Measurements from ENCODE around the gene TMEM176B.

TMEM176B gene

DNA sequence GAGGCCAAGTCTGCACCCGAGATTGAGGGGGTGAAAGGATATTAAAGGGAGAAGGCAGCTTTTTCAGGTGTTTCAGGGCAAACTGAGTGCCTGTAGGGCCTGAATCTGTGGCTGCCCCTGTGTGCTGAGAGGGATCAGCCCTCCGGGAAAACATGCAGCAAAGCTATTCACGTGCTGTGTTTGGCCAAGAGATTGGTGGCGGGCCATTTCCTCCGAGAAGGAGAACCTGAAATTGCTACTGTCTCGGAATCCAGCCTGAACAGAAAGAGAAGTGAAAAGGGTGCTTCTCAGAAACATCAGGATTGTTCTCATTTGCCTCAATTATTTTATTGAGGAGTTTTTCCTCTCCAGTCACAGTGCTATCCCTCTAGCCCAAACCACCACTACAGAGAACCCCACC, 46.9 kb downstream of the TMEM176B start:
- H3K4me3 ChIP-seq (ENCODE audit: low read length): no peak overlapping the region
- no peak for DNase-seq (ENCODE audit: low read depth)
- TF ChIP-seq, protein P1, sequence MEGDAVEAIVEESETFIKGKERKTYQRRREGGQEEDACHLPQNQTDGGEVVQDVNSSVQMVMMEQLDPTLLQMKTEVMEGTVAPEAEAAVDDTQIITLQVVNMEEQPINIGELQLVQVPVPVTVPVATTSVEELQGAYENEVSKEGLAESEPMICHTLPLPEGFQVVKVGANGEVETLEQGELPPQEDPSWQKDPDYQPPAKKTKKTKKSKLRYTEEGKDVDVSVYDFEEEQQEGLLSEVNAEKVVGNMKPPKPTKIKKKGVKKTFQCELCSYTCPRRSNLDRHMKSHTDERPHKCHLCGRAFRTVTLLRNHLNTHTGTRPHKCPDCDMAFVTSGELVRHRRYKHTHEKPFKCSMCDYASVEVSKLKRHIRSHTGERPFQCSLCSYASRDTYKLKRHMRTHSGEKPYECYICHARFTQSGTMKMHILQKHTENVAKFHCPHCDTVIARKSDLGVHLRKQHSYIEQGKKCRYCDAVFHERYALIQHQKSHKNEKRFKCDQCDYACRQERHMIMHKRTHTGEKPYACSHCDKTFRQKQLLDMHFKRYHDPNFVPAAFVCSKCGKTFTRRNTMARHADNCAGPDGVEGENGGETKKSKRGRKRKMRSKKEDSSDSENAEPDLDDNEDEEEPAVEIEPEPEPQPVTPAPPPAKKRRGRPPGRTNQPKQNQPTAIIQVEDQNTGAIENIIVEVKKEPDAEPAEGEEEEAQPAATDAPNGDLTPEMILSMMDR (conservative IDR thresholded peaks at IDR 0.05; ENCODE audit: low read depth, low read length): no peak

DNA sequence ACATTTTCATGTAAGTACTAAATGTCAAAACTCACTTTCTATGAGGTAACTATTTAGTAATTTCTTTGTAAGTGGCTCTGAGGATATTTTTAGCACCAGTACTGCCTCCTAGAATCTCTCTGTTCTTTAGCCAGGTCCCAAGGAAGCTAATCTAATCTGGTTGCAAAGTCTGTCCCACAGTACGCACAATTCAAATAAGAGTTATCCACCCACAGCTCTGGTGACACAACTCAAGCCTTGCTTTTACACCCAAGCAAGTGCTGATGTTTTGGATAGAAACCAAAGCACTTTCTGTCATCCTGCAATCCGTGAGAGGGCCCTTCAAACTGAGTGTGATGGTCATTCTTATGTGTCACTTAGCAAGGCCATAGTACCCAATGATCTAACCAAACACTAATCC, 48.5 kb downstream of the TMEM176B start:
- TF ChIP-seq, protein P1 (conservative IDR thresholded peaks at IDR 0.05; ENCODE audit: low read depth, low read length): no peak
- no peak for DNase-seq (ENCODE audit: low read depth)

DNA sequence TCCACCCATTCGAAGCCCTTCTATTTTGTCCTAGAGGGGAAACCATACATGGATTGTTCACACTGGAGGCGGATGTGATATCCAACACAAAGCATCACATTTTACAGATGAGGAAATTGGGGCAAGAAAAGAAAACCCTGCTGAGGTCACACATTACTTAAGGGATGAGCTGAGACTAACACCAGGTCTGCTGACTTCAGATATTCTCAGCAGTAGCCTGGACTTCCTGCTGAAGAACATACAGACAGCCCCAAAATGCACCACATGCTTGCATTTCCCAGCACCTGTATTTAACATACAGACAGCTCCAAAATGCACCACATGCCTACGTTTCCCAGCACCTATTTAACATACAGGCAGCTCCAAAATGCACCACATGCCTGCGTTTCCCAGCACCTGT, 51.8 kb downstream of the TMEM176B start:
- H3K4me3 ChIP-seq (ENCODE audit: low read length): no peak overlapping the region
- DNase-seq (ENCODE audit: low read depth): no peak
- TF ChIP-seq, protein P1 (conservative IDR thresholded peaks at IDR 0.05; ENCODE audit: low read depth, low read length): no peak

More for the DNA sequence above, 48.5 kb downstream of the TMEM176B start:
- H3K4me3 ChIP-seq (ENCODE audit: low read length): no peak overlapping the region

DNA sequence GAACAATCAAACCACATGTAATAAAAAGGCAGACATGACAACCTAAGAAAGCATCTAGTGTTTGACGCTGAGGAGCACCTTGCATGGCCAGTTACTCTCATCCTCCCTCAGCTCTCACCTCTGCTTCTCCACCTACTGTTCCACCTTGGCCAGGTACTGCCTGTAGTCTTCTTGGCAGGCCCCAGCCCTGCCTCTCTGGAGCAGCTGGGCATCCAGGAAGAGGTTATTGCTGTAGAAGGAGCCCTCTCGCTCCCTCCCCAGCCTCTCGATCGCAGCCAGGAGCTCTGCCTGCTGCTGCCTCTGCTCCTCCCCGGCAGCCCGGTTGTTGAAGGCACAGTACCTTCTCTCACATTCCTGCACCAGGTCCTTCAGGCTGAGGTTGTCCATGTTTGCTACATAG, 53.2 kb downstream of the TMEM176B start:
- DNase-seq (ENCODE audit: low read depth): no peak
- TF ChIP-seq, protein P1 (conservative IDR thresholded peaks at IDR 0.05; ENCODE audit: low read depth, low read length): no peak
- no peak overlapping the region for H3K4me3 ChIP-seq (ENCODE audit: low read length)

DNA sequence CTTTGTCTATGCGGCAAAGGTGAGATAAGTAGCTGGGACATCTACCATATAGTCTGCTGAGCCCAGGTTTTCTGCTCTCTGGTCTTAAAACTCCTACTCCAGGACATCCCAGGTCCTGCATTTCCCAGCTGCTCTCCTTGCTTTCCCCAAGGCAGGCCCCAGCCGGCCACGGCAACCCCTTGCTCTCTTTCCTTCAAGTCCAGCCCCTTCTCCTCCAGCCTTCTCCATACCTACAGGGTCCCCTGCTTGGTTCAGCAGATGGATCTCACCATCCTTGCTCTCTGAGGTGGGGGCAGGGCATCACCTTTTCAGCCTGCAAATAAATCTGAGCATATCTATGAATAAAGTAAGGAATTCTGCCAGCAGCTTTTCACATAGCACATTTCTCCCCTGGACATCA, 54.3 kb downstream of the TMEM176B start:
- H3K4me3 ChIP-seq (ENCODE audit: low read length): no peak overlapping the region
- no peak for DNase-seq (ENCODE audit: low read depth)
- TF ChIP-seq, protein P1 (conservative IDR thresholded peaks at IDR 0.05; ENCODE audit: low read depth, low read length): no peak

DNA sequence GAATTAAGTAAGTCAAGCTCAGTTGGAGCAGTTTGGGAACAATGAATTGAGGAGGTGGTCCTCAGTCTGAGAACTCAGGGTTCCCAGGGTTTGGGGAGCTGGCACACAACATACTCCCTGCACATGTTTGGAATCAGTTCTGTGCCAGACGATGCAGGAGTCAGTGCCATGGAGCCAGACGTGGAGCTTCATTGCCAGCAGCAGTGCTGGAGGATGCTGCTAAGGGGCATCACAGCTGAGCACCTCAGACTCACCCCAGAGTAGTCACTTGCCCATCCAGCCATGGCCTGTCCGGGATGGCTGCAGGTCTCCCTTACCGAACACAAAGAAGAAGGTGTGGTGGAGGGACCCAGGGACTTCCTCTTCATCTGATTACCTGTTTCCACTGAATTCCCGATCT, 55.1 kb downstream of the TMEM176B start:
- TF ChIP-seq, protein P1 (conservative IDR thresholded peaks at IDR 0.05; ENCODE audit: low read depth, low read length): no peak
- no peak for DNase-seq (ENCODE audit: low read depth)
- H3K4me3 ChIP-seq (ENCODE audit: low read length): no peak overlapping the region

DNA sequence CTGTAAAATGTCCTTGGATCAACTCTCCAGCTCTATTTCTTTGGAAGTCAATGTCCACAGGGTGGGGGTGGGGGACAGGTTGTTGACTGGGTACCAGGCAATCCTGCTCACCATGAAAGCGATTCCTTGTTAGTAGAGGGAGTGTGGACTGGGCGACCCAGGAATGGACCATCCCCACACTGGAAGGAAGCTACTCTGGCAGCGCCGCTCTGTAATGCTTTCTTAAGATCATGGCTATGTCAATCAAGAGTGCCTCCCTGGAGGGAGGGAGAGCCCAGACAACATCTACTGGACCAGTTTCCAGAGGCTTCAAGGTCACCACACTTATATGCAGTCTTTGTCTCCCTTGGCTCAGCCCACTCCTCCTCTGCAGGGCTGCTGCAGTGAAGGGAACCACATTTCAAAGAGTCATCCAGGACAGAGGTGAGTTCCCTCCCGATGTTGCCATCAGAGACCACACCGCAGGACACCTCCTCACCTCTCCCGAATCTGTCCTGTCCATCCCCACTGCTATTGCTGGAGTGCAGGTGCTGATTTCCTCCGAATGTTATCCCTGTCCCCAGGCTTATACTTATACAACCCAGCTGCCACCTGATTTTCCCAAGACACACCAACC, 56.0 kb downstream of the TMEM176B start:
- TF ChIP-seq, protein P1 (conservative IDR thresholded peaks at IDR 0.05; ENCODE audit: low read depth, low read length): no peak
- DNase-seq (ENCODE audit: low read depth): no peak
- no peak overlapping the region for H3K4me3 ChIP-seq (ENCODE audit: low read length)
